Cortex of kidney (tissue), 1 donor: ENCODE data around the gene ESRRG.

Experiments
- DNase-seq: peaks from one replicate; lab custom pipeline; 2025; lab: John Stamatoyannopoulos, UW

ESRRG gene

GRCh38 chr1:216723274-216723780 is at the start of gene ESRRG:
Gene ESRRG (minus strand): TSS chr1:216723429. CDS start chr1:216723299, 130 bp downstream.
- DNase-seq: no peak

- DNase-seq: no peak
Observed at GRCh38 chr1:216771922-216772321, 48.7 kb upstream of the ESRRG start.

- DNase-seq: no peak
Observed at GRCh38 chr1:216766633-216767327, 43.6 kb upstream of the ESRRG start.

GRCh38 chr1:216765346-216766300 is 42.4 kb upstream of the ESRRG start:
- DNase-seq: no peak

- DNase-seq: no peak
Observed at GRCh38 chr1:216758161-216758560, 34.9 kb upstream of the ESRRG start.

GRCh38 chr1:216757110-216757509 is 33.9 kb upstream of the ESRRG start:
- no peak for DNase-seq

GRCh38 chr1:216750961-216751360 is 27.7 kb upstream of the ESRRG start:
- DNase-seq: no peak

GRCh38 chr1:216750031-216750627 is 26.9 kb upstream of the ESRRG start:
- DNase-seq: no peak

- no peak for DNase-seq
Observed at GRCh38 chr1:216749232-216749631, 26.0 kb upstream of the ESRRG start.

- DNase-seq: no peak
Observed at GRCh38 chr1:216742625-216743024, 19.4 kb upstream of the ESRRG start.

- no peak for DNase-seq
Observed at GRCh38 chr1:216740331-216740730, 17.1 kb upstream of the ESRRG start.

- DNase-seq: no peak
Observed at GRCh38 chr1:216739793-216740192, 16.6 kb upstream of the ESRRG start.

GRCh38 chr1:216732121-216732520 is 8.9 kb upstream of the ESRRG start:
- no peak for DNase-seq

- no peak for DNase-seq
Observed at GRCh38 chr1:216731562-216731961, 8.3 kb upstream of the ESRRG start.

GRCh38 chr1:216726435-216726834 is 3.2 kb upstream of the ESRRG start:
- DNase-seq: no peak

- DNase-seq: no peak
Observed at GRCh38 chr1:216722821-216723220, 408 bp downstream of the ESRRG start.

- DNase-seq: no peak
Observed at GRCh38 chr1:216721863-216722262, 1.4 kb downstream of the ESRRG start.

- DNase-seq: no peak
Observed at GRCh38 chr1:216721062-216721461, 2.2 kb downstream of the ESRRG start.

- no peak for DNase-seq
Observed at GRCh38 chr1:216711712-216712111, 11.5 kb downstream of the ESRRG start.

GRCh38 chr1:216710598-216711333 is 12.5 kb downstream of the ESRRG start:
- DNase-seq: no peak

- DNase-seq: no peak
Observed at GRCh38 chr1:216710055-216710454, 13.2 kb downstream of the ESRRG start.

- no peak for DNase-seq
Observed at GRCh38 chr1:216705676-216706075, 17.6 kb downstream of the ESRRG start.
